Activated naive CD8-positive, alpha-beta T cell (primary cell): ENCODE results near the gene TUBGCP6.

Experiments used
- H3K27ac Mint-ChIP-seq: one replicate; pipeline ENCODE4 v1.8.0; 2021; ENCODE audit warnings: mixed read lengths
- H3K27me3 Mint-ChIP-seq: one replicate; pipeline ENCODE4 v1.8.0; 2021; ENCODE audit warnings: mixed read lengths
- H3K36me3 Mint-ChIP-seq: one replicate; pipeline ENCODE4 v1.8.0; 2021; ENCODE audit warnings: mixed read lengths
- H3K4me1 Mint-ChIP-seq: one replicate; pipeline ENCODE4 v1.8.0; 2021; ENCODE audit warnings: low read depth, mixed read lengths
- H3K4me3 Mint-ChIP-seq: one replicate; pipeline ENCODE4 v1.8.0; 2021; ENCODE audit warnings: mild to moderate bottlenecking, mixed read lengths
- H3K9me3 Mint-ChIP-seq: one replicate; pipeline ENCODE4 v1.8.0; 2021; ENCODE audit warnings: low read depth, mixed read lengths

TUBGCP6 gene

DNA sequence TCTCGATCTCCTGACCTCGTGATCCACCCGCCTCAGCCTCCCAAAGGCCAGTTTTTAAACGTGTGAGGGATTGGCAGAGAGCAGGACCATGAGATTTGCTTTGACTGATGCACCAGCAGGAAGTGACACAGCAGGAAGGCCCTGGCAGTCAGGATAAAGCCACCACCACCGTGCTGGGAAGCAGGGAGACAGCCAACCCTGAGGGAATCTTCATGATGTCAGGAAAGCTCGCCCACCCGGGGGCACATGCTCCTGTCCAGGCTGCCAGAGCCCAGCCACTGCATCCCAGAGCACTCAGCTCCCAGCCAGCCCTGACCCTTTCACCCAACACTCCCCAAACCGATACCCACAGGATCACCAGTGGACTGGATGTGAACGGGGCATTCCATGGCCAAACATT lies 6.1 kb downstream of the TUBGCP6 start:
- H3K4me3 Mint-ChIP-seq, result no peak overlapping the region
- no peaks in the 10 kb centered on the region for H3K9me3 Mint-ChIP-seq
- H3K4me1 Mint-ChIP-seq, result peaks cover 29% of the 10 kb centered on the region
- no peak overlapping the region for H3K27ac Mint-ChIP-seq
- no peaks in the 10 kb centered on the region for H3K27me3 Mint-ChIP-seq
- peaks cover 4% of the 10 kb centered on the region for H3K36me3 Mint-ChIP-seq

DNA sequence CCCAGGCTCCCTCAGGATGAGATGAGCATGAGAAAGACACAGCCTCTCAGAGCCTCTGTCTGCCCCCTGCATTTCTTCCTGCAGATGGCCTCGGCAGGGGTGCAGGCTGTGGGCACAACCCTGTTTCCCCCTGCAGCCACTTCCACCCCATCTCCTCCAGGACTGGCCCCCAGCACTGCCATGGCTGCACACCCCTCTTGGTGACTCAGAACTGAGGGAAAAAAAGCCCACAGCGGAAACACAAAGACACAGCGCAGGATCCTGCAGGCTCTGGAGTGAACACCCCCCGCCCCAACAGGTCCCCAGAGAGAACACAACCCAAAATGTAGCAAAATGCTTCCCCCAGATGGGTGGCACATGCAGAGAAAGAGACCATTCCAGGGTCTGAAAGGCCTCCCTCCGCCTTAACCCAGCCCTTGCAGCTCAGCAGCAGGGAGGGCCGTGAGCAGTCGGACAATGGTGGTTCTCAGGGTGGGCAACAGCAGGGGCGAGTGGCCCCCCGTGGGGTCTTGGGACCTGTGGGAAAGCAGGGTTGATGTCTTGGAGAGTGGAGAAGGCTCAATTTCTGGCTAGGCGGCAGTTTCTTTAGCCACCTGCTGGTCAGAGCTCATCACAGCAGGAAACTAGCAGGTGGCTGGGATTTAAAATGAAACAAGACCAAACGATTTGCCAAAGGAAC lies 8.0 kb downstream of the TUBGCP6 start:
- Mint-ChIP-seq H3K36me3 (peaks cover 4% of the 10 kb centered on the region), H3K27me3 (no peaks in the 10 kb centered on the region), H3K9me3 (no peaks in the 10 kb centered on the region), H3K27ac (no peak overlapping the region), H3K4me3 (no peak overlapping the region), H3K4me1 (peaks cover 23% of the 10 kb centered on the region)

DNA sequence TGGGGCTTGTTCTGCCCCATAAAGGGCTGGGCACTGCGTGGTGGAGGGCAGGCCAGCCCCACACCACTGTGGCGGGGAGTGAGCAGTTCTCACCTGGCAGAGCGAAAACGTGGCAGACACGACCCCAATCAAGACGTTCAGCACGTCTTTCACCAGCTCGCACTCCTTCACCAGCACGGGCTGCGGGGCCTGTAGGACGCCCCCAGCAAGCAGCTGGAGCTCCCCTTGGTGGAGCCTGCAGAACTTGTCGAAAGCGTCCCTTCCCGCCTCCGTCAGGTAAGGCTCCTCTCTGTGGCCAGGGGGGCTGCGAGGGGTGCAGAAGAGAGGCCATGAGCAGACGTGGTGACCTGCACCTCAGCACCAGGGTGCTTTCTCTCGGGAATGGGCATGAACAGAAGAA lies 11.6 kb downstream of the TUBGCP6 start:
- H3K4me1 Mint-ChIP-seq, result peaks cover 12% of the 10 kb centered on the region
- peaks cover 2% of the 10 kb centered on the region for H3K36me3 Mint-ChIP-seq
- no peak overlapping the region for H3K27ac Mint-ChIP-seq
- no peak overlapping the region for H3K4me3 Mint-ChIP-seq
- H3K9me3 Mint-ChIP-seq, result no peaks in the 10 kb centered on the region
- H3K27me3 Mint-ChIP-seq, result no peaks in the 10 kb centered on the region

DNA sequence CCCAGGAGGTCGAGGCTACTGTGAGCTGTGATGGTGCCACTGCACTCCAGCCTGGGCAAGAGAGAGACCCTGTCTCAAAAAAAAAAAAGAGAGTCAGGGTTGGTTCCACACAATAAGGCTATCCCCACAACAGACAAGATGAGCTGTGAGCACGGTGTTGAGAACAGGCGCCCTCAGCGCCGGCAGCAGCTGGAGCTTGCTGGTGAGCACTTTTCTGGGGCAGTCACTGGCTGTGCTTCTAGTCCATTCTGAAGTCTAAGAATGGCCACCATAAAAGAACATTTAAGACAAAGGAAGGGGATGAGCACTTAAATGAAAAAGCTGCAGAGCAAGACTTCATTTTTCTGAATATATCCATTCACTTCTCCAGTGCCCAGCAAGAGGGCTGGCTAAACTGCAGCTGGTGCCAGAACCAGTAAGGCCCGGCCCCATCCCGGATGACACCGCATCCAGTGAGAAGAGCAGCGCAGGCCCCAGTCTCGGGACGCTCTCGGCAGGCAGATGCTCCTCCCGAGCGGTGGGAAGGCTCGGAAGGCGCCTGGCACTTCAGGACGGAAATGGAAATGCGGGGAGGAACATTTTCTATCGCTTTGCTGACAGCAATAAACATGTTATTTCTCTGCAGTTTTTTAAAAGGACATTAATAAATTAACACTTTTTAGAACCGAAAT lies 12.2 kb downstream of the TUBGCP6 start:
- H3K4me1 Mint-ChIP-seq, result peaks cover 9% of the 10 kb centered on the region
- H3K9me3 Mint-ChIP-seq, result no peaks in the 10 kb centered on the region
- no peaks in the 10 kb centered on the region for H3K27me3 Mint-ChIP-seq
- H3K4me3 Mint-ChIP-seq, result no peak overlapping the region
- peaks cover 2% of the 10 kb centered on the region for H3K36me3 Mint-ChIP-seq
- H3K27ac Mint-ChIP-seq, result no peak overlapping the region

GRCh38 chr22:50229370-50229769 lies 15.5 kb downstream of the TUBGCP6 start:
- Mint-ChIP-seq H3K36me3 (no peaks in the 10 kb centered on the region), H3K27ac (no peak overlapping the region), H3K27me3 (no peaks in the 10 kb centered on the region), H3K4me1 (peaks cover 3% of the 10 kb centered on the region), H3K9me3 (no peaks in the 10 kb centered on the region), H3K4me3 (no peak overlapping the region)

GRCh38 chr22:50228366-50228765 lies 16.5 kb downstream of the TUBGCP6 start:
- H3K4me3 Mint-ChIP-seq, result no peak overlapping the region
- no peaks in the 10 kb centered on the region for H3K36me3 Mint-ChIP-seq
- H3K27me3 Mint-ChIP-seq, result no peaks in the 10 kb centered on the region
- H3K27ac Mint-ChIP-seq, result no peak overlapping the region
- peaks cover 3% of the 10 kb centered on the region for H3K4me1 Mint-ChIP-seq
- no peaks in the 10 kb centered on the region for H3K9me3 Mint-ChIP-seq

- Mint-ChIP-seq H3K4me1 (peaks cover 1% of the 10 kb centered on the region), H3K9me3 (no peaks in the 10 kb centered on the region), H3K36me3 (peaks cover 2% of the 10 kb centered on the region), H3K27ac (no peak overlapping the region), H3K4me3 (no peak overlapping the region), H3K27me3 (no peaks in the 10 kb centered on the region)
These were observed 17.1 kb downstream of the TUBGCP6 start for GRCh38 chr22:50227579-50228215.

GRCh38 chr22:50226875-50227165 lies 18.0 kb downstream of the TUBGCP6 start:
- Mint-ChIP-seq H3K4me1 (peaks cover 1% of the 10 kb centered on the region), H3K27me3 (no peaks in the 10 kb centered on the region), H3K4me3 (no peak overlapping the region), H3K27ac (no peak overlapping the region), H3K9me3 (no peaks in the 10 kb centered on the region), H3K36me3 (peaks cover 2% of the 10 kb centered on the region)

GRCh38 chr22:50226063-50226874 lies 18.6 kb downstream of the TUBGCP6 start:
- no peaks in the 10 kb centered on the region for H3K9me3 Mint-ChIP-seq
- peaks cover 1% of the 10 kb centered on the region for H3K4me1 Mint-ChIP-seq
- no peak overlapping the region for H3K4me3 Mint-ChIP-seq
- H3K36me3 Mint-ChIP-seq, result peaks cover 2% of the 10 kb centered on the region
- no peak overlapping the region for H3K27ac Mint-ChIP-seq
- no peaks in the 10 kb centered on the region for H3K27me3 Mint-ChIP-seq

- Mint-ChIP-seq H3K9me3 (no peaks in the 10 kb centered on the region), H3K27me3 (no peaks in the 10 kb centered on the region), H3K4me3 (no peak overlapping the region), H3K27ac (no peak overlapping the region), H3K36me3 (peaks cover 2% of the 10 kb centered on the region), H3K4me1 (peaks cover 1% of the 10 kb centered on the region)
These were observed 19.4 kb downstream of the TUBGCP6 start for GRCh38 chr22:50225200-50225969.

DNA sequence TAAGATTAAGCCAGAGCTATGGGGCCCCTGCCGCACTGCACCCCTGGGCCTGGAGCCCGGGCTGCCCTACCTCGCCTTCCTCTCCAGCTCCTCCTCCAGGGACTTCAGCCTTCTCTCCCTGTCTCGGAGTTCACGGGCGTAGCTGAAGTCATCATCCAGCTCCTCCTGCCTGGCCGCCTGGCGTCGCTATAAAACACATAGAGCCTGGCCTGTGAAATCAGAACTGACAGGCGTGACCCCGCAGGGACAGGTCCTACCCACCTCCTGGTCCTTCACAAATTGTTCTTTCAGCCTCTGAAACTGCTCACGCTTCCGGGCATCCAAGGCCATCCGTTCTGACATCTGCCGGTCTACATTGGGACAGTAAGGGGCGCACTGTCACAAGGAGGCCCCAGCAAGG lies 20.8 kb downstream of the TUBGCP6 start:
- no peaks in the 10 kb centered on the region for H3K4me1 Mint-ChIP-seq
- no peaks in the 10 kb centered on the region for H3K9me3 Mint-ChIP-seq
- H3K4me3 Mint-ChIP-seq, result no peak overlapping the region
- no peaks in the 10 kb centered on the region for H3K27me3 Mint-ChIP-seq
- H3K27ac Mint-ChIP-seq, result no peak overlapping the region
- peaks cover 2% of the 10 kb centered on the region for H3K36me3 Mint-ChIP-seq

GRCh38 chr22:50222508-50222907 lies 22.3 kb downstream of the TUBGCP6 start:
- Mint-ChIP-seq H3K4me1 (no peaks in the 10 kb centered on the region), H3K36me3 (peaks cover 2% of the 10 kb centered on the region), H3K9me3 (no peaks in the 10 kb centered on the region), H3K27me3 (no peaks in the 10 kb centered on the region), H3K27ac (no peak overlapping the region), H3K4me3 (no peak overlapping the region)

DNA sequence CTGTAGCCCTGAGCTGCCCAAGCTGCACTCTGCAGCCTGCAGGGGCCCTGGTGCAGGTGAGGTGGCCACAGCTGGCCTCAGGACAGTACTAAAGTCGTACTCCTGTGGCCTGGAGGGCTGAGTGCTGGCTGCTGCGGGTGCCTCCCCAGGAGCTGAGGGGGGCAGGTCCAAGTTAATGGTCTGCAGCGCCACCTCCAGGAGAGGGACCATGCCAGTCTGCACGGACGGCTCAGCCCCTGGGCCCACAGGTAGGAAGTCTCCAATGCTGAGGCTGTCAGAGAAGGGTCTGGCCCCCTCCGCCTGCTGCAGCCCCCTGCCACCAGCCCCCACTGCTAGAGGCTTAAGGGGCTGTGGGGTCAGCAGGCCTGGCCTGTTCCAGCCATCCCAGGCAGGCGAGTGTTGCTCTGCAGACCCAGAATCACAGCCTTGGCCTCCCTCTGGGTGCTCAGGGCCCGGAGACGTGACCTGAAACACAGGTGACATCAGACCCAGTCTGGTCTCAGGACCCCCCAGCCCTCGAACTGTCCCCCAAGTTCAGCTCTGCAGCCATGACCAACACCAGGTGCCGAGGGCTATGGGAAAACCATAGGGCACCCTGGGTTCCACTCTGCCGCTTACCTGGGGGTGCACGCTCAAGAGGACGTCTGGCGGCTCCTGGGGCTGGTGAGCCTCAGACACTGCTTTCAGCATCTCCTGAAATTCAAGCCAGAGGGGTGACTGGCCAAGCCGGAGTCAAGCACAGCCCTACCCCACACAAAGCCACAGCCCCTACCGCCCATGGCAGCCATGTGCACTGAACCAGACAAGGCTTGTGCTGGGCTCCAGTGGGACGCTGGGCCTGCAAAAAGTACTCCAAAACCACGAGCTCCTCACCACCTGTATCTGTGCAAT lies 23.2 kb downstream of the TUBGCP6 start:
- Mint-ChIP-seq H3K27me3 (no peaks in the 10 kb centered on the region), H3K27ac (no peak overlapping the region), H3K36me3 (peaks cover 2% of the 10 kb centered on the region), H3K4me1 (no peaks in the 10 kb centered on the region), H3K4me3 (no peak overlapping the region), H3K9me3 (no peaks in the 10 kb centered on the region)
